GM18505 (cell line): ENCODE measurements around the gene PLEKHH1.

ENCODE experiments used
- ATAC-seq: cut with Tn5 transposase; IDR thresholded peaks from one replicate; pipeline ENCODE4 v1.9.1; 2021; ENCODE audit not compliant: unreplicated experiment
- POLR2A ChIP-seq: IDR thresholded peaks from 4 replicates; pipeline ENCODE4 v1.6.1; 2011; ENCODE audit warnings: borderline replicate concordance; ENCODE audit not compliant: insufficient read depth, insufficient read length; ENCODE audit errors: extremely low read depth

Gene PLEKHH1

DNA sequence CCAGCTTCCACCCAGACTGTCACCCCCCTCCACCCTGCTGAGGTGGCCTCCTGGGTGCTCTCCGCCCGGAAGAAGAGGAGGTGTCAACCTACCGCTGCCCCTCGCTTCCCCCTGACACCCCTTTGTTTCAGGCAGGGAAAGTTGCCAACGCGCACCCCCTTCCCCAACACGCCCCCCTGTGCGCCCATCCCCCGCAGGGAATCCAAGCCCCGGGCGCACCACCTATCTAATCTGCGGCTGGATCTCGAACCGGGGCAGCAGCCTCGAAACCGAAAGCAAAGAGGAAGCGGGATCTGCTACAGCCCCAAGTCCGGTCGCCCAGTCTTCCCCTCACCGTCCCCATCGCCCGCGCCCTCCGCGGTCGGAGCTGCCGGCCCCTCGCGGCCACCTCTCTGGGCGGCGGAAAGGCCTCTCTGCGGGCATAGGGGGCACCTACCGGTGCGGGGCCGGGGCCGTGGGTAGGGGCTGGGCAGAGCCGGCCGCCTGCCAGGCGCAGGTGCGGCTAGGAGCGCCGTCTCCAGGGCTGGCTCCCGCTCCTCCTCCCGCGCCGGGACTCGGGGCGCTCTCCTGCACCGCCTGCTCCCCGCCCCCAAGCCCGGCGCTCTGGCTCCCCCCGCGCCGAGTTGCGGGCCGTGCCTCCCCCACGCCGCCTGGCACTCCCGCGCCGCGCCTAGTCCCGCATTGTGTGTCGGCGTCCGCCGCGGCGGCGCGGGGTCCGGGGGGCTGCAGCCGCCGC lies 18.3 kb upstream of the PLEKHH1 start:
- TF ChIP-seq POLR2A = no peak
- no peak for ATAC-seq

DNA sequence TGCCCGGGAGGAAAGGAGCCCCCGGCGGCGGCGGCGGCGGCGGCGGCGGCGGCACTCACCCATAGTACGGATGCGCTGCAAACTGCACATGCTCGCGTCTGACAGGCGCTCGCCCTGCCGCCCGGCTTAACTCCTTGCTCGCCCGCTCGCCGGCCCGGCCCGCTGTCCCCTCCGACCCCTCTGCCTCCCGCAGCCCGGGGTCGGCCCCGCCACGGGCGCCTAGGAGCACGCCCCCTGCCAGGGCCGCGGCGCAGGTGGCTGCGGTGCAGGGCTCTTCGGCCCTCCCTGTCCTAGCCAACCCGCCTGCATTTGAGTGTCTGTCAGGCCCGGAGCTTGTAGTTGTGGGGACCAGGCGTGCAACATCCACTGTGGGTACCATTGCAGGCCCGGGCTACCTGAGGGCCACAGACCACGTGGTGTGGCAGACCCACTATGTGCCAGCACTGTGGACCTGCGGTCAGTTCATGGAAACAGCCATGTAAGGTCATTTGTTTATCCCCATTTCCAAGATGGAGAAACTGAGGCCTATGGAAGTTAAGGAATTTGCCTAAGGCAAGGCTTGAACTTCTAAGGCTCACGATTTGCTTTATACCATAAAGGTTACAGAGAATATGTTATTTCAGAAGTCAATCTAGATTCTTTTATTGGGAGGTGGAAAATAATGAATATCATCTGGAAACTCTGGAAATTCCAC lies 17.6 kb upstream of the PLEKHH1 start:
- ATAC-seq = no peak
- TF ChIP-seq POLR2A = no peak

DNA sequence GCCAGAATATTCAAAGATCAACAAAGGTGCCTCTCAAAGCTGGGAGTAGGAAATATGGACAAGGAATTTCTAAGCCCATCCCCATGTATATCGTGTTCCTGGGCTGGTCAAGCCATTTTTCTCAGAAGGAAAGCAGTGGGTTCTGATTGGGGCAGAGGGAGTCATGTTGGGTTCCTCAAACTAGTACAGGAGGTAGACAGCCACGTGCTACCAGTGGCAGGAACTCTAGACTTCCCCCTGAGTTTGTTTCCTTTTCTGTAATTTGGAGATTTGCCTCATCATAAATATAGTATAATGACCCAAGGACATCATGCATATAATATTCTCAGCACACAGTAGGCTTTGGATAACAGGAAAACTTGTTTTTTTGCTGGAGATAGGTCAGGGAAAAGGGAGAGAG lies 16.4 kb upstream of the PLEKHH1 start:
- no peak for TF ChIP-seq POLR2A
- ATAC-seq = no peak

DNA sequence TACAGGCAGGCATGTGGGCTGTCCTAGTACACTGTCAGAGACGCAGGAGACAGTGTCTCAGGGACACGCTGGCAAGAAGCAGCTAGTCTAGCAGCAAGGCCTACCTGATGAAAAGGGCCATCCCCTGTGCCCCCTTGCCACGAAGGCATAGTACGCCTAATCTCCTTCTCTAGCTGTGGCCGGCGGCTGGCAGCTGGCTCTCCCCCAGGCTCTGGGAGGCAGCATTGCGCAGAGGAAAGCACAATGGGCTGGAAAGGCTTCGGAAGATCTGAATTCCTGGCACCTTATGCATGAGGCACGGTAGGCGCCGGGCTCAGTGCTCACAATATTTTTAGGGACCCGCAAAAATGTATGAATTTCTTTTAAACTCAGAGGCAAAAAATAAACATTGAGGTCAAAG lies 16.0 kb upstream of the PLEKHH1 start:
- ATAC-seq = no peak
- TF ChIP-seq POLR2A = no peak

DNA sequence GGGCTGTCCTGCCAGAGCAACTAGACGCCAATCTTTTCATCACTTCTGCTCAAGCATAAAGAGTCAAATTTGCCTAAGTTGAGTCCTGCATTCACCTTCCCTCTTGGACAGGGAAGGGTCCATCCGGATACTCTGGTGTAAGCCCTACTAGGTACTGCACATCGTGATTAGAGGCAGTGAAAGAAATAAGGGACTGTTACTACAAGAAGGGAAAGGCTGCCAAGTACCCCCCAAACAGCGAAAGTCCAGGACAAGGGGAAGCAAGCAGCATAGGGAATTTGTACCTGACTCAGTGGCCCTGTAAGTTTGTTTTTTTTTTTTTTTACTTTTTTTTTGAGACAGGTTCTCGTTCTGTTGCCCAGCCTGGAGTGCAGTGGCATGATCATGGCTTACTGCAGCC lies 13.7 kb upstream of the PLEKHH1 start:
- no peak for ATAC-seq
- TF ChIP-seq POLR2A = no peak

DNA sequence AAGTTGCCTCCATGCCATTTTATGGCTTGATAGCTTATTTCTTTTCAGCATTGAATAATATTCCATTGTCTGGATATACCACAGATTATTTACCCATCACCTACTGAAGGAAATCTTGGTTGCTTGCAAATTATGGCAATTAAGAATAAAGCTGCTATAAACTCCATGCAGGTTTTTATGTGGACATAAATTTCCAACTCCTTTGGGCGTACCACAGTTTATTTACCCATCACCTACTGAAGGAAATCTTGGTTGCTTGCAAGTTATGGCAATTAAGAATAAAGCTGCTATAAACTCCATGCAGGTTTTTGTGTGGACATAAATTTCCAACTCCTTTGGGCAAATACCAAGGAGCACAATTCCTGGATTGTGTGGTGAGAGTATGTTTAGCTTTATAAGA lies 12.6 kb upstream of the PLEKHH1 start:
- ATAC-seq = no peak
- no peak for TF ChIP-seq POLR2A

DNA sequence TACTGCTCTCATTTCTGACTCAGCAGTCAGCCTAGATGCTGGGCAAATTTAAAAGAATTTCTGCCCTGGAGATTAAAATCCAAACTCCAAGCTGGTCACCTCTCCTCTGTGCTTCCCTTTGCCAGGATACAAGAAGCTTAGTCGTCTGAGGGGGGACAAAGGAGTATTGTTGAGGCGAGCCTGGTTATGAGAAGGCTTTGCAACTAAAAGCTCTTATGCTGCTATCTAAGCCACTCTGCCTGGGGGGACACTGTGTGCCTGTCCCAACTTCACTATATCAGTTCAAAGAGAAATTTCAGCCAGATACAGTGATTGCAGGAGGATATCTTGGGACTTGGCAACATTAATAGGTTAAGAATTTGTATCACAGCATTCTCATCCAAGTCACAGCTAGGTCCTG lies 10.8 kb upstream of the PLEKHH1 start:
- TF ChIP-seq POLR2A = no peak
- ATAC-seq = no peak

DNA sequence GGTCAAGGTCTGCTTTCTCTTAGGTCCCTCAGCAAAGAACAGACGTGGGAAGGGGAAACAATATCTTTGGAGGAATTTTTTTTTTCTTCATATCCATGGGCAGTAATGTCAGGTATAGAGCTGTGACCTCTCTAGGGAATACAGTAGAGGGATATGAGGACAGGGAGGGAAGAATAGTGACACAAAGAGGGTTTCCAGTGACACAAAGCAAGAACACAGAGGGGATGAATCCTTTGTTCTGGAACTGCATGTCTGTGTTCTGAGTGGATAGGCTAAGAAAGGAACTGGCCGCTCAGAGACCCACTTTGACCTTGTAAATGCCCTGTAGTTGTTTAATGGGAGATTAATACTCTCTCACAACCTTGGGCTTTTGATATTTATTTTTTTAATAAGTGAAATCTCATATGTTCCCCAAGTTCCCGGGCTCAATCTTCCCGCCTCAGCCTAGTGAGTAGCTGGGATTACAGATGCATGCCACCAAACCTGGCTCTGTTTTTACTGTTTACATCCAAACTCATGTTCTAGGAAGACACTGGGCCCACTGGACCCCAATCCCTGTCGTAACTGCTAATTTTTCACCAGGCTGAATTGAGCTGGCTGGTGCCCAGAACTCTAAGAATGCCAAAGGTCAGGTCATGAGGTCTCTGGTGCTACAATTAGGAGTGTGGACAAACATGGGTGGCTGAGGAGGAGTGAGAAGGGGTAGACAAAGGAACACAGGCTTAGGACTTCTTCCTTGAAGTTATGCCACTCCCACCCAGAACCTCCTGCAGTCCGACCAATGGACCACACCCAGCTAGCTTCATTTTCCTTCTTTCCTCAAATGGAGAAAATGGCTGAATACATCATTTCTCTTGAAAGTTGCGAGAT lies 9.1 kb upstream of the PLEKHH1 start:
- TF ChIP-seq POLR2A = no peak

DNA sequence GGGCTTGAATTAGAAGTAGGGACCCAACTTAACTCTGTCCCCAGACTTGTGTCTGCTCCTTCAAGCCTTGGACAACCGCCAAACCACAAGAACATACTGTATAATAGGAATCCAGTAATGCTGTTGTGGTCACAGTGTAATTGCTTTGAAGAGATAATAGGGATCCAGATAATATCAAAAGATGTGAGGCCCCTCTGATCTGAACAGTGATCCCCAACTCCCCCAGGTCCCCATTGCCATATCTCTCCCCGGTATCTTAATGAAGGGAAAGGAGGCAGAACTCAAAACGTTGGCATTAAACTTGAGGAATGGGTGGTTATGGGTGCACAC lies 8.5 kb upstream of the PLEKHH1 start:
- no peak for ATAC-seq

More for the DNA sequence above, 9.1 kb upstream of the PLEKHH1 start:
- no peak for ATAC-seq

DNA sequence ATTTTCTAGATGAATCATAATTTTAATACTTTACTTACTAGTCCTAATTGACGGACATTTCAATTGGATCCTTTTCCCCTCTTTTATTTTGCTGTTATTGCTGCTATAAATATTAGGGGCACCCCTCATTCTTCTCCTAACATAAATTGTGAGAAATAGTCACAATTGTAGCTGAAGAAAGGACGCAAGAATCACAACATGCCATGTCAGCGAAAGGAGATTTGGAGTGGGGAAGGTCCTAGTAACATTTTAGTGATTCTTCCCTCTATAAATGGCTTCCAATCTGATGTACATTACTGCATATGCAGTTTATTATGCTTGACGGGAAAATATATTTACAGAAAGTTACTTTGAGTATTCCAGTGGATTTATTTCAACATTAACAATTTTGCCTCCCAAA lies 7.7 kb upstream of the PLEKHH1 start:
- ATAC-seq = no peak
- no peak for TF ChIP-seq POLR2A

More for the DNA sequence above, 8.5 kb upstream of the PLEKHH1 start:
- no peak for TF ChIP-seq POLR2A

DNA sequence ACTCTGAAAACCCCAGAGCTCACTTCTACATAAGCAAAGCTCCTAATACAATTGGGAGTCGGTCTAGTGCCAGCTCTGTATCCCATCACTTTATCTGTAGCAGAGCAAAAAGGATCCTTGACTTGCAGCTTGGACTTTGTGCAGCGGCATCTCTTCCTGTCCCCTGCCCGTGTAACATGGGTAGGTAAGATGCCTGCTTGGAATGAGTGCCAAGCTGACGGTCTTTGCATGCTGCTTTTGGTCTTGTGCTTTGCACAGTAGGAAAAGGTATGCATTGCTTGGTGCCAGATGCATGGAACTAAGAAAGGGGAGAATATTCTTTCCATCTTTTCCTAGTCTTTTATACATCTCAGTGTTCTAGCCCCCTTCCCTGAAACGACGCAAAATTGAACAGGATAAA lies 6.9 kb upstream of the PLEKHH1 start:
- ATAC-seq = no peak
- TF ChIP-seq POLR2A = no peak

DNA sequence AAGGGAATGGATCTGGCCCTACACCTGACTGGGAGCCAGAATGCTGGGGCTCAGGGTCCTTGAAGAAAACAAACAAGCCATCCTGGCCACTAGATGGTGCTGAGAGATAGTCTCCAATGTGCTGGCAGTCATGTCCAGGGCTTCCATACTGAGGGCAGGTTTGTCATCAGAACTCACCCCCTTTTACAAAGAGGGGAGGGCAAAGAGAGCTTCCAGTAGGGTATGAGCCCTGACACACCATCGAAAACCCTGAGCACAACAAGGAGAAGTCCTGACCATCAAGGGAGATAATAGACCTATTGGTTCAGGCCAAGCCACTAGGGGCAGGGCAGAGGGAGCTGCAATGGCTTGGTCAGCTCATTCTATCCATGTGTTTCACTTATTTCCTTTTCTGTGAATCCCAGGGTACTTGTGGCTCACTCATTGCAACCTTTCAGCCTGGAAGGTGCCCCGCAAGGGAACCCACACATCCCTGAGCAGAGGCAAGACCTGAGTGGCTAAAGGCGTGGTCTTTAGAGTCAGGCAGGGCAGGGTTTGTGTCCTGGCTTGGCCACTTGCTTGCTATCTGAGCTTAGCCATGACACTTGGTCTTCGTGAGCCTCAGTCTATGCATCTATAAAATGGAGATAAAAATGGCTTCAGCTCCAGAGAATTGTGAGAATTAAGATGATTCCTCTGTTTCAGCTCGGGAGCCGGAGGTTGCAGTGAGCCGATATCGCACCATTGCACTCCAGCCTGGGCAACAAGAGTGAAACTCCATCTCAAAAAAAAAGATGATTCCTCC lies 6.2 kb upstream of the PLEKHH1 start:
- no peak for TF ChIP-seq POLR2A
- no peak for ATAC-seq

DNA sequence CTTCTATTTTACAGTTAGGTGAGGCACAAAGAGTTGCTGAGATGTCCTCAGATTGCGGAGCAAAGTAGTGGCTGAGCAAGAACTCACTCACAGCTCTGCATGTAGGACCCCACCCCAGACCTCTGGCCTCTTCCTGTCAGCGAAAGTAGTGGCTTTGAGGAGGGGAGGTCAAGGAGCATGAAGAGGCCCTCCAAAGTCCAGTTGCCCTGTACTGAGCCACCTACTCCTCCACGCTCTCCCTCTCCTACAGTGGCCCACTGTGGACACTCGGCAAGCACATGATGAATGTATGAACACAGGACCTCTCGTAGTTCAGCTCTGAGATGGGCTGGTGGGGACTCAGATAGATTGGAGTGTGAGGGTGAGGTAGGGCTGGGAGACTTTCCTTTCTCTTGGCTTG lies 5.3 kb upstream of the PLEKHH1 start:
- ATAC-seq = no peak
- no peak for TF ChIP-seq POLR2A

DNA sequence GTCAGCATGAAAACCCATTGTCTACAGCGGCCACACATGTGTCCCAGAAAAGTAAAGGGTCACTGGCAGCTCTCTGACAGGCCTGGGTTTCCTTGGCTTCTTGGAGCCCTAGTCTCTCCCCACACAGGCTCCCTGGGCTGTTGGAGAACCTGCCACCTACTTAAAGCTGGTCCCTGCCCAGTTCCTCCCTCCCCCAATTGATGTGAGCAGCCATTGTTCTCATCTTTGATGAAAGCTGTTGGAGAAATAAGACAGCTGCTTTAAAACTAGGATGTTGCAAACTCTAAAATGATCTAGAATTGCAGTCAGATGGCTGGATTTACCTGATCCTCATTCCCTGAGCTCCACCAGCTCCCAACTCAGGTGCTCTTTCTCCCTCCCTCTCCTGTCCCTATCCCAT lies 4.8 kb upstream of the PLEKHH1 start:
- ATAC-seq = no peak
- TF ChIP-seq POLR2A = no peak
